Erythroblast (primary cell): ENCODE results near the gene LRPPRC.
"Not testable (repeated sequence)": the region's sequence is repeated elsewhere in the genome, so short reads cannot be mapped to it uniquely, and the experiment has no call there.

ENCODE experiments used
- DNase-seq, 2 experiments: peaks; one replicate each; lab custom pipeline; 2025; lab: John Stamatoyannopoulos, UW
- GATA1 ChIP-seq: IDR thresholded peaks from 2 replicates; pipeline ENCODE4 v1.6.1; 2011; ENCODE audit warnings: low read depth, mild to moderate bottlenecking, control low read depth, low read length, moderate library complexity
- POLR2A ChIP-seq: IDR thresholded peaks from 2 replicates; pipeline ENCODE4 v1.6.1; 2011; ENCODE audit warnings: mild to moderate bottlenecking, low read length

LRPPRC gene

GRCh38 chr2:43995733-43996533 is at the start of gene LRPPRC:
TSS of gene LRPPRC (minus strand) at chr2:43995989. CDS start at chr2:43995947, 42 bp downstream.
- DNase-seq = peak; percentile 96
- peak; percentile 90 for TF ChIP-seq POLR2A
- no peak for TF ChIP-seq GATA1

- no peak for TF ChIP-seq POLR2A
- no peak for TF ChIP-seq GATA1
- no peak for DNase-seq
Measured at GRCh38 chr2:44045061-44045460, 49.3 kb upstream of the LRPPRC start.

- no peak for TF ChIP-seq GATA1
- TF ChIP-seq POLR2A = no peak
- DNase-seq = peak; percentile 73 to 81
Measured at GRCh38 chr2:44044281-44044720, 48.5 kb upstream of the LRPPRC start.

GRCh38 chr2:44040365-44040764 is 44.6 kb upstream of the LRPPRC start:
- TF ChIP-seq GATA1 (no peak), POLR2A (no peak)
- no peak for DNase-seq

GRCh38 chr2:44038277-44038676 is 42.5 kb upstream of the LRPPRC start:
- TF ChIP-seq POLR2A (no peak), GATA1 (no peak)
- no peak for DNase-seq

- TF ChIP-seq GATA1 (no peak), POLR2A (no peak)
- no peak for DNase-seq
Measured at GRCh38 chr2:44037221-44037620, 41.4 kb upstream of the LRPPRC start.

- no peak for DNase-seq
- TF ChIP-seq POLR2A = no peak
- no peak for TF ChIP-seq GATA1
Measured at GRCh38 chr2:44033947-44034346, 38.2 kb upstream of the LRPPRC start.

- not testable (repeated sequence) for DNase-seq
Measured at GRCh38 chr2:44027076-44027475, 31.3 kb upstream of the LRPPRC start.

- DNase-seq = peak; percentile 47 to 55
- TF ChIP-seq POLR2A = no peak
- no peak for TF ChIP-seq GATA1
Measured at GRCh38 chr2:44016282-44016681, 20.5 kb upstream of the LRPPRC start.

GRCh38 chr2:44015239-44015638 is 19.4 kb upstream of the LRPPRC start:
- DNase-seq = no peak
- TF ChIP-seq GATA1 (no peak), POLR2A (no peak)

- not testable (repeated sequence) for DNase-seq
Measured at GRCh38 chr2:44013205-44013604, 17.4 kb upstream of the LRPPRC start.

GRCh38 chr2:44010266-44010665 is 14.5 kb upstream of the LRPPRC start:
- DNase-seq = no peak
- TF ChIP-seq POLR2A (no peak), GATA1 (no peak)

- no peak for DNase-seq
- TF ChIP-seq GATA1 (no peak), POLR2A (no peak)
Measured at GRCh38 chr2:44009136-44009735, 13.4 kb upstream of the LRPPRC start.

GRCh38 chr2:44005846-44006245 is 10.1 kb upstream of the LRPPRC start:
- TF ChIP-seq GATA1 (no peak), POLR2A (no peak)
- DNase-seq = no peak
